Keratinocyte (primary cell): Measurements from ENCODE around the gene FAF2.

Source experiments
- EZH2 ChIP-seq: IDR thresholded peaks from one replicate; pipeline ENCODE4 v1.6.1; 2012; ENCODE audit warnings: inconsistent platforms, mild to moderate bottlenecking, low read length, moderate library complexity
- TF ChIP-seq, protein P1 (sequence below), 3 experiments: IDR thresholded peaks in 1 of 3; conservative IDR thresholded peaks in 1 of 3; optimal IDR thresholded peaks in 1 of 3; 2 replicates in 2 of 3; 3 replicates in 1 of 3; pipeline versions ENCODE3 to v1.5.1; 2011; ENCODE audit warnings: low read length in 3 of 3, mild to moderate bottlenecking in 3 of 3, moderate library complexity in 2 of 3, control low read depth in 1 of 3, inconsistent platforms in 1 of 3; ENCODE audit not compliant: insufficient read depth in 2 of 3; ENCODE audit errors: extremely low read depth in 1 of 3

DNA sequence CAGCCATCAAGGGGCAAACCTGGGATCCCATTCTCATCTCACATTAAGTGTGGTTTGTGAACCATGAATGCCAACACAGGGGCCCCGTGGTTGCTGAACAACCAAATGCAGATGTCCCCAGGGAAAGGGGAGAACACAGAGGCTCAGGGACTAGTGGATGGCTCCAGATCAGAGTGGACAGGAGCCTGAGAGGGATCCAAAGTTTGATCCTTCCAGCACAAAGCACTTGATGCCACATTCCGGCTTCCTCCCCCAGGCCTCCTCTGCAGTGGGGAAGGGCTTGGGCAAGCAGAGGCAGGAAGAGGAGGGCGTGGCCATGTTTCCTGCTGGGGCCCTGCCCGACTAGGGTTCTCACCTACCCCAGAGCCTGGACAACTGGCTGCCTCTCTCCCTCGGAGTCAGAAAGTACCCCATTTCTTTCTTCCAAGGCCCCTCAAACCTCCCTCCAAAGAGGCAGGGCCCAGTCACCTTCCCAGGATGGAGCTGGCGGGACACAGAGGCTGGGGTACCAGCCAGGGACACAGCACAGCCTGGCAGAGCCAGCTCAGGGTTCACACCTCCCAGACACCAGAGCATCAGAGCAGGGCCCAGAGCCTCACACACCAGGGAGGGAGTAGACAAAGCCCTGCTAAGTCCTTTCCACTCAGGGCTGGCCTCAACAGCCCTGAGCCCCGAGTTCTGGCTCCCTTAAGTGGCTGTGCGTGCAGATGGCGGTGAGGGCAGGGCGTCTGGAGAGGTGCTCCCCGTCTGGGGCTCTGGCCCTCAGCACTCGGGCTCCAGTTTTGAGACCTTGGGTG, 93.4 kb downstream of the FAF2 start:
- TF ChIP-seq, protein P1, sequence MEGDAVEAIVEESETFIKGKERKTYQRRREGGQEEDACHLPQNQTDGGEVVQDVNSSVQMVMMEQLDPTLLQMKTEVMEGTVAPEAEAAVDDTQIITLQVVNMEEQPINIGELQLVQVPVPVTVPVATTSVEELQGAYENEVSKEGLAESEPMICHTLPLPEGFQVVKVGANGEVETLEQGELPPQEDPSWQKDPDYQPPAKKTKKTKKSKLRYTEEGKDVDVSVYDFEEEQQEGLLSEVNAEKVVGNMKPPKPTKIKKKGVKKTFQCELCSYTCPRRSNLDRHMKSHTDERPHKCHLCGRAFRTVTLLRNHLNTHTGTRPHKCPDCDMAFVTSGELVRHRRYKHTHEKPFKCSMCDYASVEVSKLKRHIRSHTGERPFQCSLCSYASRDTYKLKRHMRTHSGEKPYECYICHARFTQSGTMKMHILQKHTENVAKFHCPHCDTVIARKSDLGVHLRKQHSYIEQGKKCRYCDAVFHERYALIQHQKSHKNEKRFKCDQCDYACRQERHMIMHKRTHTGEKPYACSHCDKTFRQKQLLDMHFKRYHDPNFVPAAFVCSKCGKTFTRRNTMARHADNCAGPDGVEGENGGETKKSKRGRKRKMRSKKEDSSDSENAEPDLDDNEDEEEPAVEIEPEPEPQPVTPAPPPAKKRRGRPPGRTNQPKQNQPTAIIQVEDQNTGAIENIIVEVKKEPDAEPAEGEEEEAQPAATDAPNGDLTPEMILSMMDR (optimal IDR thresholded peaks at IDR 0.05 in 1 of 3, IDR thresholded peaks at IDR 0.05 in 1 of 3, conservative IDR thresholded peaks at IDR 0.05 in 1 of 3; ENCODE audit: extremely low read depth in 1 of 3, insufficient read depth in 2 of 3, low read length in 3 of 3) = no peak
- TF ChIP-seq EZH2 = no peak
